Endodermal cell (in vitro differentiated cells): ENCODE data around the gene GRIN2A. TPM values are rescaled to one million over a fixed set of nuclear protein-coding genes. Genes with fewer than 3 reads are reported as not detected.

ENCODE experiments used
- DNase-seq: peaks from one replicate; pipeline ENCODE4 v3.0.0-alpha.2; 2017
- H3K27ac ChIP-seq: 2 replicates; pipeline ENCODE4 v1.5.1; 2013; ENCODE audit warnings: mild to moderate bottlenecking, low read depth, low read length, moderate library complexity
- H3K27me3 ChIP-seq: 2 replicates; pipeline ENCODE4 v1.6.1; 2013; ENCODE audit warnings: mild to moderate bottlenecking, low read length, moderate library complexity; ENCODE audit not compliant: insufficient read depth, control insufficient read depth, poor library complexity, severe bottlenecking
- H3K36me3 ChIP-seq: 2 replicates; pipeline ENCODE4 v1.7.0; 2013; ENCODE audit warnings: mild to moderate bottlenecking, low read length, moderate library complexity; ENCODE audit not compliant: control insufficient read depth, insufficient read depth
- H3K4me1 ChIP-seq: one replicate; pipeline ENCODE4 v1.7.0; 2013; ENCODE audit warnings: low read length; ENCODE audit not compliant: control insufficient read depth, insufficient read depth
- H3K4me3 ChIP-seq: 2 replicates; pipeline ENCODE4 v1.5.1; 2013; ENCODE audit warnings: mild to moderate bottlenecking, low read length, moderate library complexity
- H3K9ac ChIP-seq: 2 replicates; pipeline ENCODE4 v1.6.1; 2013; ENCODE audit warnings: mild to moderate bottlenecking, low read length, moderate library complexity; ENCODE audit not compliant: poor library complexity, severe bottlenecking; ENCODE audit errors: extremely low read depth
- H3K9me3 ChIP-seq: 2 replicates; pipeline ENCODE4 v1.6.1; 2013; ENCODE audit warnings: mild to moderate bottlenecking, low read length, moderate library complexity; ENCODE audit not compliant: control insufficient read depth
- H3K27ac Mint-ChIP-seq: 2 replicates; pipeline ENCODE4 v1.8.0; 2020; ENCODE audit warnings: mixed read lengths
- H3K27me3 Mint-ChIP-seq: 2 replicates; pipeline ENCODE4 v1.8.0; 2021; ENCODE audit warnings: mild to moderate bottlenecking, mixed read lengths; ENCODE audit not compliant: insufficient read depth
- H3K36me3 Mint-ChIP-seq: 2 replicates; pipeline ENCODE4 v1.8.0; 2020; ENCODE audit warnings: low read depth, mixed read lengths
- H3K4me1 Mint-ChIP-seq: 2 replicates; pipeline ENCODE4 v1.8.0; 2020; ENCODE audit warnings: mixed read lengths
- H3K4me3 Mint-ChIP-seq: 2 replicates; pipeline ENCODE4 v1.8.0; 2020; ENCODE audit warnings: mild to moderate bottlenecking, moderate library complexity, mixed read lengths
- H3K9me3 Mint-ChIP-seq: 2 replicates; pipeline ENCODE4 v1.8.0; 2020; ENCODE audit warnings: mild to moderate bottlenecking, mixed read lengths
- CTCF ChIP-seq: fragments of 200-600 bp; sonication (generic); conservative IDR thresholded peaks from 2 replicates; pipeline ENCODE4 v1.5.0; 2021; ENCODE audit warnings: antibody characterized with exemption, mild to moderate bottlenecking
- WGBS, 2 experiments: methylation state at CpG; one replicate each; pipeline versions ENCODE4 v1.1.5 to v1.1.7; 2013; ENCODE audit warnings: missing lambda C conversion rate in 2 of 2, mixed read lengths in 1 of 2; ENCODE audit not compliant: insufficient coverage in 1 of 2, insufficient read length in 1 of 2; 5-methylcytosine and 5-hydroxymethylcytosine counted together
- total RNA-seq, 2 donors: library from RNA; stranded (reverse); fragmentation: NEBNext Ultra II Directional in 1 of 2; extraction: Animal tissue kit (Norgen Biotek cat#: 25700) in 1 of 2; gene quantifications; 2 replicates in 1 of 2; 3 replicates in 1 of 2; pipeline ENCODE4 v1.2.1, GENCODE V29; 2021

GRIN2A gene
- total RNA-seq, 2 donors from 2014 or later: 1.2 TPM

DNA sequence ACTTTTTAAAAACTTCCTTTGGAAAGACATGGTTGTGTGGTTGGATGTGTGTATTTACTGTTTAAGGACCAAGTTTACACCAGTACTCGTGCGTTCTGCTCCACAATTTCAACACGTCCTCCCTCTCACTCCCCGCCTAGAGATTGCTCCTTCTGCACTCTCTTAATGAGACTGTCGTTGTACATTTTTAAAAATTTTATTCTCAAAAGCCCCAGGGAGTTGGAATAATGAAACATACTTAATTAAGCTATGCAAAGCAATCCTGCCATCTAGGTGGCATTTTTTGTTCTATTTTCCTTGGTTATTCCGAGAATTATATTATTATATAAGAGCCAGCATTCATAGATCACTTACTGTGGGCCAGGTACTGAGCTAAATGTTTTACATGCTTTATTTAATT, 264.5 kb downstream of the GRIN2A start:
- H3K36me3 Mint-ChIP-seq: no peaks in the 10 kb centered on the region
- H3K4me1 ChIP-seq: no peaks in the 10 kb centered on the region
- H3K36me3 ChIP-seq: no peaks in the 10 kb centered on the region
- H3K4me1 Mint-ChIP-seq: no peaks in the 10 kb centered on the region
- H3K27ac ChIP-seq: no peak overlapping the region
- peaks cover 8% of the 10 kb centered on the region for H3K27me3 Mint-ChIP-seq
- no peaks in the 10 kb centered on the region for H3K27me3 ChIP-seq
- no peak for TF ChIP-seq CTCF
- 94 to 100% methylated on average over 1 to 6 of the region's 6 CpGs for WGBS, 2 experiments
- H3K4me3 ChIP-seq: no peak overlapping the region
- H3K4me3 Mint-ChIP-seq: no peak overlapping the region
- H3K27ac Mint-ChIP-seq: no peak overlapping the region
- H3K9me3 ChIP-seq: no peaks in the 10 kb centered on the region
- H3K9me3 Mint-ChIP-seq: no peaks in the 10 kb centered on the region
- no peak overlapping the region for H3K9ac ChIP-seq
- no peak for DNase-seq

DNA sequence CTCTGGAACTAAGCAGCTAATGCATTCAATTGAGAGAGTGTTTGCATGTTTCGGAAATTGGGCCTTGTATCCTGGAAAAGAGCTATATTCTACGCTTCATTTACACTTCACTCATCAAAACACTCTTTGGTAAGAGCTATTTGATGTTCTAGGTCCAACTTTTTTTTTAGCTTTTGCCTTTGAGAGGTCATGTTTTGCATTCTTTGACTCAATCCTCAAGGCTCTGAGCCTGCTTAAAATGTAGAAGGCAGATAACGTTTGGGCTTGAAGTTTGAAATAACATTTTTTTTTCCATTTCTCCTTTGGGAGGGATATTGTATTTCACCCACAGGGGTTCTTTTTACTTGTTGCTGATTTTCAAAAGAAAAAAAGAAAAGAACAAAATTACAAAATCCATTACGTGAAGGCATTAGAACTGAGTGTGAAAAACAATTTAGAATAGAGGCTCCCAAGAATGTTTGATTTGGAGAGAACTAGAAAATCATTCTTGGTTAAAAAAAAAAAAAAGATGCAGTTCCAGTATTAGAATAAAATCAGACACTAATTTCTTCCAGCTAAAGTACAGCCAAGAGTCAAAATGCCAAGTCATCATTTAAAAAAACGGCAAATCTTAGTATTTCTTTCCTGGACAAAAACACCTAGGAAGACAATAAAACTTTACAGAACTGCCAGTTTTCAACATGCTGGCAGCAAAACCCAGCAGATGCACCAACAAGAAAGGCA, 268.5 kb downstream of the GRIN2A start:
- Mint-ChIP-seq H3K4me3 (no peak overlapping the region), H3K4me1 (peaks cover 3% of the 10 kb centered on the region), H3K9me3 (no peaks in the 10 kb centered on the region), H3K27me3 (peaks cover 5% of the 10 kb centered on the region), H3K36me3 (no peaks in the 10 kb centered on the region), H3K27ac (no peak overlapping the region)
- H3K36me3 ChIP-seq: no peaks in the 10 kb centered on the region
- H3K4me1 ChIP-seq: no peaks in the 10 kb centered on the region
- H3K9ac ChIP-seq: no peak overlapping the region
- no peak for DNase-seq
- no peak overlapping the region for H3K4me3 ChIP-seq
- 83 to 100% methylated on average over 2 to 5 of the region's 5 CpGs for WGBS, 2 experiments
- no peaks in the 10 kb centered on the region for H3K9me3 ChIP-seq
- H3K27ac ChIP-seq: no peak overlapping the region
- no peaks in the 10 kb centered on the region for H3K27me3 ChIP-seq
- TF ChIP-seq CTCF: no peak

DNA sequence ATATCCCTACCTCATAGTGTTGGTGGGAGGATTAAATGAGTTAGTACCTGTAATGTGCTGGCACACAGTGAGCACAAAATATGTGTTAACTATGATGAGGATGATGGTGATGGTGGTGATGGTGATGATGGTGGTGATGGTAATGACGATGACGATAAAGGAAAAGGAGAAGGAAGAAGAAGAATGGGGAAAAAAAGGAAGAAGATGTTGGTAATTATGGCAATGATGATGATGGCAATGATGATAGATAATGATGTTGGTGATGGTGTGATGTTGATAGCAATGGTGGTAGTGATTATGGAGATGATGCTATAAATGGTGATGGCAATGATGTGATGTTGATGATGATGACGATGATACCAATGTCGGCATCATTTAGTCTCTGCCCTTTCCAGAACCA, 270.2 kb downstream of the GRIN2A start:
- no peak for DNase-seq
- Histone ChIP-seq H3K9ac (no peak overlapping the region), H3K36me3 (no peaks in the 10 kb centered on the region), H3K27me3 (no peaks in the 10 kb centered on the region), H3K9me3 (no peaks in the 10 kb centered on the region), H3K4me1 (no peaks in the 10 kb centered on the region), H3K4me3 (no peak overlapping the region), H3K27ac (no peak overlapping the region)
- no peak for TF ChIP-seq CTCF
- peaks cover 10% of the 10 kb centered on the region for H3K4me1 Mint-ChIP-seq
- H3K36me3 Mint-ChIP-seq: no peaks in the 10 kb centered on the region
- no peaks in the 10 kb centered on the region for H3K9me3 Mint-ChIP-seq
- 95 to 100% methylated on average over 4 of the region's 4 CpGs for WGBS, 2 experiments
- H3K27ac Mint-ChIP-seq: no peak overlapping the region
- H3K4me3 Mint-ChIP-seq: no peak overlapping the region
- peaks cover 5% of the 10 kb centered on the region for H3K27me3 Mint-ChIP-seq
